ENCODE data around the gene NDUFA5. TPM values are rescaled to one million over a fixed set of nuclear protein-coding genes. Genes with fewer than 3 reads are reported as not detected.

Gene NDUFA5
- total and polyA plus RNA-seq, 2 donors (not counting 1 experiment from before 2014, with no cell fraction given) = 35.8 to 45.4 TPM

GRCh38 chr7:123539871-123540270 is 17.7 kb downstream of the NDUFA5 start:
- Histone ChIP-seq H2AFZ (ENCODE audit: low read length) (no peak overlapping the region), H3K36me3 (ENCODE audit: control insufficient read depth, insufficient read depth, low read length) (peaks cover 2% of the 10 kb centered on the region), H3K4me3 (replicated peaks in 1 of 4; ENCODE audit: control extremely low read depth in 1 of 4, insufficient read depth in 1 of 4, low read depth in 3 of 4, low read length in 4 of 4) (no peak overlapping the region), H3K27me3 (ENCODE audit: control insufficient read depth, insufficient read depth, low read length) (no peaks in the 10 kb centered on the region), H3K9ac (ENCODE audit: insufficient read depth, low read length) (no peak overlapping the region), H3K4me1 (ENCODE audit: control insufficient read depth, extremely low read depth, insufficient read depth, low read length) (peaks cover 2% of the 10 kb centered on the region), H3K27ac (ENCODE audit: insufficient read depth, low read length) (no peak overlapping the region), H4K20me1 (ENCODE audit: control insufficient read depth, extremely low read depth, insufficient read depth, low read length) (no peaks in the 10 kb centered on the region), H3K4me2 (ENCODE audit: extremely low read depth, insufficient read depth, low read length) (no peak overlapping the region), H3K79me2 (ENCODE audit: control insufficient read depth, insufficient read depth, low read length) (no peaks in the 10 kb centered on the region), H3K9me3 (ENCODE audit: control insufficient read depth, insufficient read depth, low read depth, low read length) (no peaks in the 10 kb centered on the region)
- no peak for DNase-seq (ENCODE audit: low read depth in 2 of 2)
- no peak for TF ChIP-seq EZH2 (IDR thresholded peaks at IDR 0.05; ENCODE audit: low read length, missing control alignments)
- TF ChIP-seq CTCF (conservative IDR thresholded peaks at IDR 0.05 in 1 of 2, IDR thresholded peaks at IDR 0.05 in 1 of 2; ENCODE audit: low read depth in 1 of 2, low read length in 2 of 2) = no peak

- Histone ChIP-seq H3K4me2 (ENCODE audit: extremely low read depth, insufficient read depth, low read length) (no peak overlapping the region), H3K4me1 (ENCODE audit: control insufficient read depth, extremely low read depth, insufficient read depth, low read length) (peaks cover 4% of the 10 kb centered on the region), H3K79me2 (ENCODE audit: control insufficient read depth, insufficient read depth, low read length) (no peaks in the 10 kb centered on the region), H3K9me3 (ENCODE audit: control insufficient read depth, insufficient read depth, low read depth, low read length) (no peaks in the 10 kb centered on the region), H2AFZ (ENCODE audit: low read length) (no peak overlapping the region), H3K27ac (ENCODE audit: insufficient read depth, low read length) (no peak overlapping the region), H3K27me3 (ENCODE audit: control insufficient read depth, insufficient read depth, low read length) (no peaks in the 10 kb centered on the region), H3K36me3 (ENCODE audit: control insufficient read depth, insufficient read depth, low read length) (peaks cover 2% of the 10 kb centered on the region), H3K4me3 (replicated peaks in 1 of 4; ENCODE audit: control extremely low read depth in 1 of 4, insufficient read depth in 1 of 4, low read depth in 3 of 4, low read length in 4 of 4) (no peak overlapping the region), H3K9ac (ENCODE audit: insufficient read depth, low read length) (no peak overlapping the region), H4K20me1 (ENCODE audit: control insufficient read depth, extremely low read depth, insufficient read depth, low read length) (no peaks in the 10 kb centered on the region)
- no peak for DNase-seq (ENCODE audit: low read depth in 2 of 2)
- TF ChIP-seq EZH2 (IDR thresholded peaks at IDR 0.05; ENCODE audit: low read length, missing control alignments) = no peak
- no peak for TF ChIP-seq CTCF (conservative IDR thresholded peaks at IDR 0.05 in 1 of 2, IDR thresholded peaks at IDR 0.05 in 1 of 2; ENCODE audit: low read depth in 1 of 2, low read length in 2 of 2)
Measured at GRCh38 chr7:123538897-123539296, 18.7 kb downstream of the NDUFA5 start.

GRCh38 chr7:123538189-123538714 is 19.4 kb downstream of the NDUFA5 start:
- no peak overlapping the region for H3K4me3 ChIP-seq (replicated peaks in 1 of 4; ENCODE audit: control extremely low read depth in 1 of 4, insufficient read depth in 1 of 4, low read depth in 3 of 4, low read length in 4 of 4)
- H3K9me3 ChIP-seq (ENCODE audit: control insufficient read depth, insufficient read depth, low read depth, low read length) = no peaks in the 10 kb centered on the region
- no peaks in the 10 kb centered on the region for H3K79me2 ChIP-seq (ENCODE audit: control insufficient read depth, insufficient read depth, low read length)
- peak; percentile 72 to 91 for DNase-seq (ENCODE audit: low read depth in 2 of 2)
- peaks cover 4% of the 10 kb centered on the region for H3K4me1 ChIP-seq (ENCODE audit: control insufficient read depth, extremely low read depth, insufficient read depth, low read length)
- no peaks in the 10 kb centered on the region for H3K36me3 ChIP-seq (ENCODE audit: control insufficient read depth, insufficient read depth, low read length)
- peak overlapping the region; percentile 1 for H3K4me2 ChIP-seq (ENCODE audit: extremely low read depth, insufficient read depth, low read length)
- no peak overlapping the region for H3K9ac ChIP-seq (ENCODE audit: insufficient read depth, low read length)
- no peak overlapping the region for H3K27ac ChIP-seq (ENCODE audit: insufficient read depth, low read length)
- TF ChIP-seq EZH2 (IDR thresholded peaks at IDR 0.05; ENCODE audit: low read length, missing control alignments) = no peak
- no peak for TF ChIP-seq CTCF (conservative IDR thresholded peaks at IDR 0.05 in 1 of 2, IDR thresholded peaks at IDR 0.05 in 1 of 2; ENCODE audit: low read depth in 1 of 2, low read length in 2 of 2)
- H4K20me1 ChIP-seq (ENCODE audit: control insufficient read depth, extremely low read depth, insufficient read depth, low read length) = no peaks in the 10 kb centered on the region
- no peak overlapping the region for H2AFZ ChIP-seq (ENCODE audit: low read length)
- H3K27me3 ChIP-seq (ENCODE audit: control insufficient read depth, insufficient read depth, low read length) = no peaks in the 10 kb centered on the region

Data from fibroblast of lung (primary cell).